K562 (cell line): ENCODE results near the gene ZC3H10. TPM values are rescaled to one million over a fixed set of nuclear protein-coding genes. Genes with fewer than 3 reads are reported as not detected.

Experiments used
- BCOR ChIP-seq: fragments of 450-650 bp; IDR thresholded peaks from 2 replicates; pipeline ENCODE4 v1.6.1; 2016
- BMI1 ChIP-seq: fragments of 150-350 bp; IDR thresholded peaks from 2 replicates; pipeline ENCODE4 v1.6.1; 2014; ENCODE audit warnings: low read length
- CCNT2 ChIP-seq: IDR thresholded peaks from 2 replicates; pipeline ENCODE4 v1.6.1; 2011; ENCODE audit warnings: borderline replicate concordance, low read depth, mild to moderate bottlenecking, moderate library complexity, mixed read lengths, low read length; ENCODE audit not compliant: insufficient read length; ENCODE audit errors: extremely low read depth
- E2F8 ChIP-seq: fragments of 450-650 bp; IDR thresholded peaks from 2 replicates; pipeline ENCODE4 v1.7.1; 2018; ENCODE audit warnings: mild to moderate bottlenecking, low read depth; ENCODE audit not compliant: partially characterized antibody
- FOXA3 ChIP-seq, 2 experiments: fragments of 450-650 bp in 1 of 2; sonication (generic) in 1 of 2; formaldehyde crosslinking; IDR thresholded peaks in 1 of 2; conservative IDR thresholded peaks in 1 of 2; 2 replicates each; pipeline versions ENCODE4 v1.4.0 to v1.8.0; 2020 to 2022; ENCODE audit warnings: mild to moderate bottlenecking in 2 of 2, missing genetic modification reagents in 1 of 2
- GATAD2B ChIP-seq: fragments of 450-650 bp; IDR thresholded peaks from 2 replicates; pipeline ENCODE4 v1.6.1; 2017; ENCODE audit warnings: mild to moderate bottlenecking, borderline replicate concordance
- HCFC1 ChIP-seq: IDR thresholded peaks from 2 replicates; pipeline ENCODE4 v1.6.1; 2012; ENCODE audit warnings: low read depth, low read length, improper control_type of control experiment
- MBD2 ChIP-seq: sonication (generic); IDR thresholded peaks from 2 replicates; pipeline ENCODE4 v1.6.1; 2016; ENCODE audit warnings: low read depth, borderline replicate concordance
- MECOM ChIP-seq: fragments of 250-450 bp; sonication (Bioruptor Pico); IDR thresholded peaks from 2 replicates; pipeline ENCODE4 v1.8.0; 2022; ENCODE audit warnings: inconsistent platforms
- NFXL1 ChIP-seq: fragments of 450-650 bp; formaldehyde crosslinking; IDR thresholded peaks from 2 replicates; pipeline ENCODE4 v1.4.0; 2021; ENCODE audit warnings: mild to moderate bottlenecking
- PREB ChIP-seq: sonication (generic); formaldehyde crosslinking; IDR thresholded peaks from 2 replicates; pipeline ENCODE4 v1.8.1; 2023; ENCODE audit warnings: mild to moderate bottlenecking, missing genetic modification reagents
- PTRF ChIP-seq: fragments of 450-650 bp; IDR thresholded peaks from 2 replicates; pipeline ENCODE4 v1.6.1; 2016; ENCODE audit warnings: mild to moderate bottlenecking, missing genetic modification characterization, missing compliant biosample characterization
- RFX7 ChIP-seq: fragments of 250-450 bp; sonication (Bioruptor Pico); IDR thresholded peaks from 2 replicates; pipeline ENCODE4 v1.5.1; 2021; ENCODE audit warnings: mild to moderate bottlenecking
- SPI1 ChIP-seq: IDR thresholded peaks from 2 replicates; pipeline ENCODE4 v1.6.1; 2011; ENCODE audit warnings: low read depth, low read length, control low read depth, borderline replicate concordance
- WHSC1 ChIP-seq: IDR thresholded peaks from one replicate; pipeline ENCODE4 v1.6.1; 2012; ENCODE audit warnings: low read length, control low read depth, inconsistent platforms
- ZKSCAN1 ChIP-seq: fragments of 150-350 bp; IDR thresholded peaks from 2 replicates; pipeline ENCODE4 v1.6.1; 2016; ENCODE audit warnings: low read depth, low read length
- ZNF24 ChIP-seq: fragments of 450-650 bp; IDR thresholded peaks from 2 replicates; pipeline ENCODE4 v1.6.1; 2016
- ZNF75A ChIP-seq: fragments of 450-650 bp; formaldehyde crosslinking; IDR thresholded peaks from 2 replicates; pipeline ENCODE4 v1.4.0; 2020; ENCODE audit warnings: mild to moderate bottlenecking
- polyA plus RNA-seq, 8 experiments: library from polyadenylated mRNA; depleted of rRNA in 4 of 8; stranded (reverse) in 5 of 8; unstranded in 3 of 8; fragments of >200 nt; fragmentation: Nextera tagmentation in 2 of 8; fragmentation: Illumina TruSeq in 1 of 8; extraction: Ambion mirVana in 2 of 8; extraction: Trizol in 1 of 8; gene quantifications; 2 replicates each; pipeline versions ENCODE4 v1.2.1 to v1.2.3, GENCODE V29; 2011 to 2014; ENCODE audit warnings: inconsistent platforms in 1 of 8, missing spikeins in 1 of 8
- total RNA-seq, 7 experiments: library from RNA; depleted of rRNA in 6 of 7; stranded (reverse); fragments of >200 nt in 6 of 7; fragmentation: Illumina TruSeq in 2 of 7; extraction: Trizol in 2 of 7; gene quantifications; 2 replicates each; pipeline versions ENCODE4 v1.2.1 to v1.2.3, GENCODE V29; 2011 to 2021; ENCODE audit warnings: low replicate concordance in 1 of 7

The ZC3H10 gene
- total and polyA plus RNA-seq, 9 of the 15 experiments (the other 6 are each of a cell fraction or from before 2014, with no cell fraction given) = 0.31 to 4.1 (median 1.6) TPM

- TF ChIP-seq PTRF (tag) (no peak), GATAD2B (no peak), MBD2 (peak; percentile 86), MECOM (CRISPR knock-in tag) (no peak), BCOR (peak; percentile 31; the same call in 1 of the 2 replicates), CCNT2 (no peak), PREB (CRISPR knock-in tag) (0 out of 2 replicates have a peak, but pooled peaks have one; percentile 38), E2F8 (no peak), ZKSCAN1 (peak; percentile 50), SPI1 (peak; percentile 49; the same call in 1 of the 2 replicates), NFXL1 (CRISPR knock-in tag) (no peak), BMI1 (no peak), WHSC1 (no peak), FOXA3 (CRISPR knock-in tag; conservative IDR thresholded peaks at IDR 0.05 in 1 of 2, IDR thresholded peaks at IDR 0.05 in 1 of 2) (peak in 1 of 2 experiments; percentile 71; a peak in 2 of 4 replicates), ZNF75A (CRISPR knock-in tag) (0 out of 2 replicates have a peak, but pooled peaks have one; percentile 11), ZNF24 (no peak), HCFC1 (peak; percentile 99), RFX7 (CRISPR knock-in tag) (no peak)
Measured at GRCh38 chr12:56104109-56104814, 13.8 kb upstream of the ZC3H10 start, which contains the start of gene PA2G4 (continued).
